Measurements from ENCODE around the gene CXorf58. TPM values are rescaled to one million over a fixed set of nuclear protein-coding genes. Genes with fewer than 3 reads are reported as not detected.
"Not testable (repeated sequence)": the region's sequence is repeated elsewhere in the genome, so short reads cannot be mapped to it uniquely, and the experiment has no call there.

The CXorf58 gene
- total and polyA plus RNA-seq, 4 experiments from 2014 or later = 0.14 TPM; not detected in 3

- peak overlapping the region; percentile 64 for H3K27ac ChIP-seq (ENCODE audit: low read depth, low read length)
- Mint-ChIP-seq H3K27ac (peak overlapping the region; percentile 61 to 93 (median 88)), H3K4me1 (peaks cover 3 to 34% (median 9%) of the 10 kb centered on the region in 4 donors), H3K4me3 (peak overlapping the region; percentile 72 to 88 (median 85)), H3K27me3 (no peaks in the 10 kb centered on the region), H3K9me3 (no peaks in the 10 kb centered on the region), H3K36me3 (no peaks in the 10 kb centered on the region)
- H3K27me3 ChIP-seq (ENCODE audit: insufficient read depth, low read length) = no peaks in the 10 kb centered on the region
- DNase-seq = peak; percentile 42 to 59 (median 52)
- H3K4me1 ChIP-seq (ENCODE audit: insufficient read depth, low read length) = peaks cover 20% of the 10 kb centered on the region
- CTCF ChIA-PET (ENCODE audit: partially characterized antibody) = interaction anchor here (0.6 to 2.1 kb wide), 4 partner anchors 45 to 101 kb away, joined by 3 to 9 read pairs (median 6); partner anchors contain the start of gene EIF2S3
- intact Hi-C loops (cut with micrococcal nuclease) = loop anchor here (1.0 kb wide), 3 partner anchors 22 to 72 kb away; partner anchors contain the start of gene CXorf58
- H3K4me3 ChIP-seq (ENCODE audit: low read length in 2 of 2) = peak overlapping the region in 1 of 2 donors; percentile 50
- H3K9me3 ChIP-seq (ENCODE audit: control insufficient read depth in 1 of 2, low read length in 2 of 2) = no peaks in the 10 kb centered on the region
- no peaks in the 10 kb centered on the region for H3K36me3 ChIP-seq (ENCODE audit: insufficient read depth, low read length)
- POLR2A ChIA-PET (ENCODE audit: partially characterized antibody) = interaction anchor here (0.6 to 2.5 kb wide), 11 partner anchors 10 to 210 kb away, joined by 3 to 17 read pairs (median 4); partner anchors contain the start of genes ACOT9, EIF2S3 and SAT1
Observed at GRCh38 chrX:23952984-23953907, 45.4 kb downstream of the CXorf58 start.

- Mint-ChIP-seq H3K36me3 (no peaks in the 10 kb centered on the region), H3K4me1 (peaks cover 3 to 39% (median 9%) of the 10 kb centered on the region in 4 donors), H3K27ac (peak overlapping the region; percentile 61 to 93 (median 88)), H3K9me3 (no peaks in the 10 kb centered on the region), H3K4me3 (peak overlapping the region; percentile 72 to 88 (median 85)), H3K27me3 (no peaks in the 10 kb centered on the region)
- ChIA-PET POLR2A (ENCODE audit: partially characterized antibody) (interaction anchor here (1.0 to 2.5 kb wide), 6 partner anchors 11 to 211 kb away, joined by 3 to 13 read pairs (median 6); partner anchors contain the start of genes ACOT9, CXorf58, EIF2S3 and SAT1), CTCF (ENCODE audit: partially characterized antibody) (interaction anchor here (1.0 to 2.1 kb wide), 4 partner anchors 13 to 100 kb away, joined by 3 to 9 read pairs (median 3); partner anchors contain the start of gene EIF2S3)
- intact Hi-C loops (cut with micrococcal nuclease) = loop anchor here (1.0 kb wide), 3 partner anchors 23 to 71 kb away; partner anchors contain the start of gene CXorf58
- H3K36me3 ChIP-seq (ENCODE audit: insufficient read depth, low read length) = no peaks in the 10 kb centered on the region
- no peaks in the 10 kb centered on the region for H3K9me3 ChIP-seq (ENCODE audit: control insufficient read depth in 1 of 2, low read length in 2 of 2)
- peak overlapping the region; percentile 64 for H3K27ac ChIP-seq (ENCODE audit: low read depth, low read length)
- H3K27me3 ChIP-seq (ENCODE audit: insufficient read depth, low read length) = no peaks in the 10 kb centered on the region
- H3K4me1 ChIP-seq (ENCODE audit: insufficient read depth, low read length) = peaks cover 20% of the 10 kb centered on the region
- DNase-seq = peak in 3 of 5 donors; percentile 7 to 33 (median 20)
- H3K4me3 ChIP-seq (ENCODE audit: low read length in 2 of 2) = peak overlapping the region in 1 of 2 donors; percentile 50
Observed at GRCh38 chrX:23953908-23954269, 46.1 kb downstream of the CXorf58 start.

GRCh38 chrX:23954396-23954795 is 46.6 kb downstream of the CXorf58 start:
- Histone ChIP-seq H3K4me3 (ENCODE audit: low read length in 2 of 2) (no peak overlapping the region), H3K27me3 (ENCODE audit: insufficient read depth, low read length) (no peaks in the 10 kb centered on the region), H3K9me3 (ENCODE audit: control insufficient read depth in 1 of 2, low read length in 2 of 2) (no peaks in the 10 kb centered on the region), H3K36me3 (ENCODE audit: insufficient read depth, low read length) (no peaks in the 10 kb centered on the region), H3K27ac (ENCODE audit: low read depth, low read length) (no peak overlapping the region), H3K4me1 (ENCODE audit: insufficient read depth, low read length) (peaks cover 20% of the 10 kb centered on the region)
- Mint-ChIP-seq H3K27ac (peak overlapping the region in 3 of 7 donors; percentile 29 to 93 (median 91)), H3K4me1 (peaks cover 3 to 40% (median 10%) of the 10 kb centered on the region in 4 donors), H3K4me3 (peak overlapping the region in 2 of 8 donors; percentile 10 to 25), H3K9me3 (no peaks in the 10 kb centered on the region), H3K36me3 (no peaks in the 10 kb centered on the region), H3K27me3 (no peaks in the 10 kb centered on the region)
- POLR2A ChIA-PET (ENCODE audit: partially characterized antibody) = interaction anchor here (1.4 to 2.5 kb wide), 2 partner anchors 46 to 71 kb away, joined by 3 to 13 read pairs; partner anchors contain the start of gene CXorf58
- CTCF ChIA-PET (ENCODE audit: partially characterized antibody) = interaction anchor here (1.1 to 2.1 kb wide), 4 partner anchors 14 to 100 kb away, joined by 3 to 9 read pairs (median 4); partner anchors contain the start of gene EIF2S3
- intact Hi-C loops (cut with micrococcal nuclease) = no loop called here
- DNase-seq = no peak

- Mint-ChIP-seq H3K4me3 (no peak overlapping the region), H3K4me1 (peaks cover 0 to 14% (median 5%) of the 10 kb centered on the region in 4 donors), H3K36me3 (no peaks in the 10 kb centered on the region), H3K27me3 (no peaks in the 10 kb centered on the region), H3K9me3 (no peaks in the 10 kb centered on the region), H3K27ac (no peak overlapping the region)
- no peaks in the 10 kb centered on the region for H3K27me3 ChIP-seq (ENCODE audit: insufficient read depth, low read length)
- no peak overlapping the region for H3K27ac ChIP-seq (ENCODE audit: low read depth, low read length)
- H3K36me3 ChIP-seq (ENCODE audit: insufficient read depth, low read length) = no peaks in the 10 kb centered on the region
- DNase-seq = no peak
- intact Hi-C loops (cut with micrococcal nuclease) = no loop called here
- H3K4me3 ChIP-seq (ENCODE audit: low read length in 2 of 2) = no peak overlapping the region
- ChIA-PET CTCF (ENCODE audit: partially characterized antibody) (no interaction called here), POLR2A (ENCODE audit: partially characterized antibody) (no interaction called here)
- H3K4me1 ChIP-seq (ENCODE audit: insufficient read depth, low read length) = no peaks in the 10 kb centered on the region
- H3K9me3 ChIP-seq (ENCODE audit: control insufficient read depth in 1 of 2, low read length in 2 of 2) = no peaks in the 10 kb centered on the region
Observed at GRCh38 chrX:23959781-23960180, 52.0 kb downstream of the CXorf58 start.

GRCh38 chrX:23964191-23964590 is 56.4 kb downstream of the CXorf58 start:
- DNase-seq = no peak
- Mint-ChIP-seq H3K36me3 (no peaks in the 10 kb centered on the region), H3K27me3 (no peaks in the 10 kb centered on the region), H3K9me3 (no peaks in the 10 kb centered on the region), H3K4me3 (no peak overlapping the region), H3K27ac (no peak overlapping the region), H3K4me1 (peaks cover 0 to 10% (median 3%) of the 10 kb centered on the region in 4 donors)
- intact Hi-C loops (cut with micrococcal nuclease) = no loop called here
- CTCF ChIA-PET (ENCODE audit: partially characterized antibody) = no interaction called here
- no peaks in the 10 kb centered on the region for H3K27me3 ChIP-seq (ENCODE audit: insufficient read depth, low read length)
- POLR2A ChIA-PET (ENCODE audit: partially characterized antibody) = no interaction called here
- no peaks in the 10 kb centered on the region for H3K9me3 ChIP-seq (ENCODE audit: control insufficient read depth in 1 of 2, low read length in 2 of 2)
- no peak overlapping the region for H3K4me3 ChIP-seq (ENCODE audit: low read length in 2 of 2)
- no peaks in the 10 kb centered on the region for H3K4me1 ChIP-seq (ENCODE audit: insufficient read depth, low read length)
- H3K27ac ChIP-seq (ENCODE audit: low read depth, low read length) = no peak overlapping the region
- H3K36me3 ChIP-seq (ENCODE audit: insufficient read depth, low read length) = no peaks in the 10 kb centered on the region

- H3K4me3 Mint-ChIP-seq; H3K4me3 ChIP-seq (ENCODE audit: low read length in 2 of 2); CTCF ChIA-PET (ENCODE audit: partially characterized antibody); H3K9me3 Mint-ChIP-seq; H3K27ac ChIP-seq (ENCODE audit: low read depth, low read length); H3K27me3 Mint-ChIP-seq; H3K27ac Mint-ChIP-seq; POLR2A ChIA-PET (ENCODE audit: partially characterized antibody); H3K36me3 ChIP-seq (ENCODE audit: insufficient read depth, low read length); H3K27me3 ChIP-seq (ENCODE audit: insufficient read depth, low read length); H3K4me1 ChIP-seq (ENCODE audit: insufficient read depth, low read length); H3K4me1 Mint-ChIP-seq; H3K9me3 ChIP-seq (ENCODE audit: control insufficient read depth in 1 of 2, low read length in 2 of 2); intact Hi-C loops (cut with micrococcal nuclease); H3K36me3 Mint-ChIP-seq; DNase-seq: not testable (repeated sequence)
Observed at GRCh38 chrX:23965630-23966029, 57.8 kb downstream of the CXorf58 start.

- no peak overlapping the region for H3K4me3 ChIP-seq (ENCODE audit: low read length in 2 of 2)
- ChIA-PET CTCF (ENCODE audit: partially characterized antibody) (no interaction called here), POLR2A (ENCODE audit: partially characterized antibody) (interaction anchor here (0.5 kb wide), 1 partner anchor 265 kb away, joined by 3 read pairs; no protein-coding TSS in a partner anchor)
- intact Hi-C loops (cut with micrococcal nuclease) = no loop called here
- Mint-ChIP-seq H3K9me3 (no peaks in the 10 kb centered on the region), H3K4me3 (no peak overlapping the region), H3K4me1 (no peaks in the 10 kb centered on the region), H3K27me3 (no peaks in the 10 kb centered on the region), H3K36me3 (peaks cover 9 to 13% of the 10 kb centered on the region in 2 donors), H3K27ac (no peak overlapping the region)
- H3K36me3 ChIP-seq (ENCODE audit: insufficient read depth, low read length) = no peaks in the 10 kb centered on the region
- DNase-seq = no peak
- H3K9me3 ChIP-seq (ENCODE audit: control insufficient read depth in 1 of 2, low read length in 2 of 2) = no peaks in the 10 kb centered on the region
- no peaks in the 10 kb centered on the region for H3K4me1 ChIP-seq (ENCODE audit: insufficient read depth, low read length)
- H3K27ac ChIP-seq (ENCODE audit: low read depth, low read length) = no peak overlapping the region
- no peaks in the 10 kb centered on the region for H3K27me3 ChIP-seq (ENCODE audit: insufficient read depth, low read length)
Observed at GRCh38 chrX:23978491-23978890, 70.7 kb downstream of the CXorf58 start.
